GM12878 (cell line): ENCODE measurements around the gene PEX16.

ENCODE experiments used
- CHD1 ChIP-seq: IDR thresholded peaks from 2 replicates; pipeline ENCODE4 v1.6.1; 2012; ENCODE audit warnings: low read depth, low read length, improper control_type of control experiment
- CTCF ChIP-seq, 3 experiments: IDR thresholded peaks in 2 of 3; conservative IDR thresholded peaks in 1 of 3; 2 replicates each; pipeline ENCODE4 v1.5.1; 2011; ENCODE audit warnings: low read depth in 3 of 3, low read length in 3 of 3, mild to moderate bottlenecking in 3 of 3, control low read depth in 2 of 3, moderate library complexity in 2 of 3, inconsistent platforms in 1 of 3, mixed read lengths in 1 of 3; ENCODE audit not compliant: control insufficient read depth in 2 of 3, insufficient read depth in 1 of 3; ENCODE audit errors: extremely low read depth in 1 of 3
- POLR2A ChIP-seq: IDR thresholded peaks from 2 replicates; pipeline ENCODE4 v1.6.1; 2011; ENCODE audit warnings: low read depth, mild to moderate bottlenecking, low read length
- RFX5 ChIP-seq: IDR thresholded peaks from 2 replicates; pipeline ENCODE4 v1.6.1; 2011; ENCODE audit warnings: low read depth, low read length, improper control_type of control experiment

- TF ChIP-seq POLR2A (no peak), CTCF (IDR thresholded peaks at IDR 0.05 in 2 of 3, conservative IDR thresholded peaks at IDR 0.05 in 1 of 3; ENCODE audit: control insufficient read depth in 2 of 3, extremely low read depth in 1 of 3, insufficient read depth in 1 of 3, low read depth in 3 of 3, low read length in 3 of 3) (no peak), RFX5 (no peak), CHD1 (no peak)
Measured at GRCh38 chr11:45890886-45891550, 26.7 kb downstream of the PEX16 start.
